ENCODE measurements around the gene WNT2. TPM values are rescaled to one million over a fixed set of nuclear protein-coding genes. Genes with fewer than 3 reads are reported as not detected.
A peak's percentile ranks its signal among the peaks of the same experiment; 100 is the strongest.

Gene WNT2
- total RNA-seq, 1 donor from 2014 or later, result under 0.01 TPM

- FAIRE-seq (no peak), DNase-seq (ENCODE audit: low read depth) (no peak)
- TF ChIP-seq CTCF (IDR thresholded peaks at IDR 0.05; ENCODE audit: insufficient read depth, low read length, severe bottlenecking), result no peak
- no peaks in the 10 kb centered on the region for H3K36me3 ChIP-seq (ENCODE audit: control insufficient read depth, insufficient read depth, low read length)
- no peaks in the 10 kb centered on the region for H3K27me3 ChIP-seq (ENCODE audit: control insufficient read depth, insufficient read depth, low read length)
- H3K4me3 ChIP-seq (ENCODE audit: low read depth, low read length), result no peak overlapping the region
Measured at GRCh38 chr7:117271566-117271965, 51.3 kb downstream of the WNT2 start.

- no peaks in the 10 kb centered on the region for H3K36me3 ChIP-seq (ENCODE audit: control insufficient read depth, insufficient read depth, low read length)
- no peak for TF ChIP-seq CTCF (IDR thresholded peaks at IDR 0.05; ENCODE audit: insufficient read depth, low read length, severe bottlenecking)
- FAIRE-seq, result no peak
- no peak overlapping the region for H3K4me3 ChIP-seq (ENCODE audit: low read depth, low read length)
- no peaks in the 10 kb centered on the region for H3K27me3 ChIP-seq (ENCODE audit: control insufficient read depth, insufficient read depth, low read length)
- no peak for DNase-seq (ENCODE audit: low read depth)
Measured at GRCh38 chr7:117270371-117270770, 52.5 kb downstream of the WNT2 start.

GRCh38 chr7:117269886-117270285 lies 53.0 kb downstream of the WNT2 start:
- Histone ChIP-seq H3K4me3 (ENCODE audit: low read depth, low read length) (no peak overlapping the region), H3K27me3 (ENCODE audit: control insufficient read depth, insufficient read depth, low read length) (no peaks in the 10 kb centered on the region), H3K36me3 (ENCODE audit: control insufficient read depth, insufficient read depth, low read length) (no peaks in the 10 kb centered on the region)
- DNase-seq (ENCODE audit: low read depth) (peak; percentile 93), FAIRE-seq (no peak)
- TF ChIP-seq CTCF (IDR thresholded peaks at IDR 0.05; ENCODE audit: insufficient read depth, low read length, severe bottlenecking), result no peak

- H3K36me3 ChIP-seq (ENCODE audit: control insufficient read depth, insufficient read depth, low read length), result no peaks in the 10 kb centered on the region
- no peak for FAIRE-seq
- peak; percentile 99 for DNase-seq (ENCODE audit: low read depth)
- H3K27me3 ChIP-seq (ENCODE audit: control insufficient read depth, insufficient read depth, low read length), result no peaks in the 10 kb centered on the region
- no peak overlapping the region for H3K4me3 ChIP-seq (ENCODE audit: low read depth, low read length)
- TF ChIP-seq CTCF (IDR thresholded peaks at IDR 0.05; ENCODE audit: insufficient read depth, low read length, severe bottlenecking), result no peak
Measured at GRCh38 chr7:117269417-117269816, 53.4 kb downstream of the WNT2 start.

GRCh38 chr7:117264716-117265115 lies 58.1 kb downstream of the WNT2 start:
- Histone ChIP-seq H3K36me3 (ENCODE audit: control insufficient read depth, insufficient read depth, low read length) (no peaks in the 10 kb centered on the region), H3K4me3 (ENCODE audit: low read depth, low read length) (no peak overlapping the region), H3K27me3 (ENCODE audit: control insufficient read depth, insufficient read depth, low read length) (no peaks in the 10 kb centered on the region)
- no peak for FAIRE-seq
- no peak for TF ChIP-seq CTCF (IDR thresholded peaks at IDR 0.05; ENCODE audit: insufficient read depth, low read length, severe bottlenecking)
- no peak for DNase-seq (ENCODE audit: low read depth)

- H3K27me3 ChIP-seq (ENCODE audit: control insufficient read depth, insufficient read depth, low read length), result no peaks in the 10 kb centered on the region
- no peak overlapping the region for H3K4me3 ChIP-seq (ENCODE audit: low read depth, low read length)
- DNase-seq (ENCODE audit: low read depth), result peak; percentile 62
- H3K36me3 ChIP-seq (ENCODE audit: control insufficient read depth, insufficient read depth, low read length), result no peaks in the 10 kb centered on the region
- TF ChIP-seq CTCF (IDR thresholded peaks at IDR 0.05; ENCODE audit: insufficient read depth, low read length, severe bottlenecking), result no peak
- no peak for FAIRE-seq
Measured at GRCh38 chr7:117262546-117262945, 60.3 kb downstream of the WNT2 start.
